LNCaP clone FGC (cell line): Measurements from ENCODE around the gene PPIL1.

ENCODE experiments used
- DNase-seq: peaks from one replicate; pipeline ENCODE4 v3.0.0-alpha.2; 2011; ENCODE audit warnings: low read depth
- H3K4me3 ChIP-seq: 2 replicates; pipeline ENCODE4 v1.5.1; 2011; ENCODE audit warnings: mild to moderate bottlenecking, low read depth, low read length, control low read depth
- TF ChIP-seq, protein P1 (sequence below): IDR thresholded peaks from 2 replicates; pipeline ENCODE4 v1.5.1; 2012; ENCODE audit warnings: mild to moderate bottlenecking; ENCODE audit not compliant: control insufficient read depth, insufficient read depth; ENCODE audit errors: extremely low read depth

Gene PPIL1

DNA sequence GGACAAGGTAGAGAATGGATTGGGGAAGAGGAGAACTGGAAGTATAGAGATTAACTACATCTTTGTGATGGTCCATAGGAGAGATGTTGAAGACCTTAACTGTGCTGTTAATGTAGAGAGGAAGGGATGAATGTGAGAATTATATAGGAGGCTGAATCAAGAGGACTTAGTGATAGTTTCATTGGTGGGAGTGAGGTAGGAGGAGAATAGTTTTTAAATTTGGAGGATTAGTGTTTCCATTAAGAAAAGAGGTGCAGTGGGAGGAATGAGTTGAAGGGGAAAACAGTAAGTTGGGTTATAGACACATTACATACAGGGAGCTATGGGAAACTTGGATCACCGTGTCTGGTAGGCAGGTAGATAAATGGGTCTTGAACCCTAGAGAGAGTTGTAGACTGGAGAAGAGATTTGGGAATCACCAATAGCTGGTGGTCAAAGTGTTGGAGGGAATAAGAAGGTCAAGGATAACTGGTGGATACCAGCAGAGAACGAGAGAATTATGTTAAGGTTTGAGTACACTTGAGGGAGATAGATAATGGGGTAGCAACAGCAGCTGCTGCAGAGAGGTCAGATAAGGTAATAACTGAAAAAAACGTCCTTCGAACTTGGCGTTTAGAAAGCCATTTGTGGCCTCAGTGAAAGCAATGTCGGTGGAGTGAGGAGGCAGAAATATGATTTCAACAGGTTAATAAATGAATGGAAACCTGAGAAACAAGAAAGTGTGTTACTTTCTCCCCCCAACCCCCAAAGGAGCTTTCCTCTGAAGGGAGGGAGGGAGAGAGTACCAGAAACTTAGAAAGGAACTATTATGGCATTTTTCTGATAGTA, 14.3 kb upstream of the PPIL1 start:
- no peak for DNase-seq
- TF ChIP-seq, protein P1, sequence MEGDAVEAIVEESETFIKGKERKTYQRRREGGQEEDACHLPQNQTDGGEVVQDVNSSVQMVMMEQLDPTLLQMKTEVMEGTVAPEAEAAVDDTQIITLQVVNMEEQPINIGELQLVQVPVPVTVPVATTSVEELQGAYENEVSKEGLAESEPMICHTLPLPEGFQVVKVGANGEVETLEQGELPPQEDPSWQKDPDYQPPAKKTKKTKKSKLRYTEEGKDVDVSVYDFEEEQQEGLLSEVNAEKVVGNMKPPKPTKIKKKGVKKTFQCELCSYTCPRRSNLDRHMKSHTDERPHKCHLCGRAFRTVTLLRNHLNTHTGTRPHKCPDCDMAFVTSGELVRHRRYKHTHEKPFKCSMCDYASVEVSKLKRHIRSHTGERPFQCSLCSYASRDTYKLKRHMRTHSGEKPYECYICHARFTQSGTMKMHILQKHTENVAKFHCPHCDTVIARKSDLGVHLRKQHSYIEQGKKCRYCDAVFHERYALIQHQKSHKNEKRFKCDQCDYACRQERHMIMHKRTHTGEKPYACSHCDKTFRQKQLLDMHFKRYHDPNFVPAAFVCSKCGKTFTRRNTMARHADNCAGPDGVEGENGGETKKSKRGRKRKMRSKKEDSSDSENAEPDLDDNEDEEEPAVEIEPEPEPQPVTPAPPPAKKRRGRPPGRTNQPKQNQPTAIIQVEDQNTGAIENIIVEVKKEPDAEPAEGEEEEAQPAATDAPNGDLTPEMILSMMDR = no peak
- no peak overlapping the region for H3K4me3 ChIP-seq

DNA sequence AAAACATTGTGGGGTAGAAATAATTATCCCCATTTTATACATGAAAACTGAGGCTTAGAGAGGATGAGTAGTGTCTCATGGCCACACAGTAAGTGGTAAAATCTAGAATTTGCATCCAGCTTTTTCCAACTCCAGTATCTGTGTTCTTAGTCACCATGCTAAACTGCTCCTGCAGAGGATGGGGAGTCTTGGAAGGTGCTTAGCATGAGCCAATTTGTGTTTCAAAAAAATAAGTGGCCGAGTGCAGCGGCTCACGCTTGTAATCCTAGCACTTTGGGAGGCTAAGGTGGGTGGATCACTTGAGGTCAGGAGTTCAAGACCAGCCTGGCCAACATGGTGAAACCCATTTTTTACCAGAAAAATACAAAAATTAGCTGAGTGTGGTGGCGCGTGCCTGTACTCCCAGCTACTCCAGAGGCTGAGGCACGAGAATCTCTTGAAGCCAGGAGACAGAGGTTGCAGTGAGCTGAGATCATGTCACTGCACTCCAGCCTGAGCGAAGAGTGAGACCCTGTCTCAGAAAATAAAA, 13.6 kb upstream of the PPIL1 start:
- TF ChIP-seq, protein P1 = no peak
- no peak for DNase-seq
- no peak overlapping the region for H3K4me3 ChIP-seq

DNA sequence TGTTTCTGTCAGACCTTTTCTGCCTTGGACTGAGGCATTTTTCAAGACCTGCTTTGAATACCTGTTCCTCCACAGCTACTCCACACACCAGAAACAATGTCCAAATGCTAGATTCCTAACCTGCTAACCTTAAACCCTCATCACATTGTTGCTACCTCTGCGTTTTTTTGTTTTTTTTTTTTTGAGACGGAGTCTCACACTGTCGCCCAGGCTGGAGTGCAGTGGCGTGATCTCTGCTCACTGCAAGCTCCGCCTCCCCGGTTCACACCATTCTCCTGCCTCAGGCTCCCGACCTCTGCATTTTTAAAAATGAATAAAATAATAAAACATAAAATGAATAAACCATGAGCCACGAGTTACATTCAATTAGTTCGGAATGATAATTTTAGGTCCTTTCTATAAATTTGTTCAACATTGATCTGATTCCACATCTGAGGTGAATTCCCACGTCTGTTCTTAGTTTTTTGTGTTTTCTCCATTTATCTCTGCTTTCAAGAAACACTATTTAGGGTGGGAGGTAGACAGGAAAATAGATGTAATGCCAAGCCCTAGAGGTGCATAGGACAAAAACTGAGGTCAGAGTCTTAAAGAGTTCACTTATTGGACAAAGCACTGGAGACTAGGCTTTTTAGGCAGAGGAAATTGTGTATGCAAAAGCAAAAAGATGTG, 12.5 kb upstream of the PPIL1 start:
- peak overlapping the region; percentile 95 for H3K4me3 ChIP-seq
- no peak for DNase-seq
- TF ChIP-seq, protein P1 = no peak

DNA sequence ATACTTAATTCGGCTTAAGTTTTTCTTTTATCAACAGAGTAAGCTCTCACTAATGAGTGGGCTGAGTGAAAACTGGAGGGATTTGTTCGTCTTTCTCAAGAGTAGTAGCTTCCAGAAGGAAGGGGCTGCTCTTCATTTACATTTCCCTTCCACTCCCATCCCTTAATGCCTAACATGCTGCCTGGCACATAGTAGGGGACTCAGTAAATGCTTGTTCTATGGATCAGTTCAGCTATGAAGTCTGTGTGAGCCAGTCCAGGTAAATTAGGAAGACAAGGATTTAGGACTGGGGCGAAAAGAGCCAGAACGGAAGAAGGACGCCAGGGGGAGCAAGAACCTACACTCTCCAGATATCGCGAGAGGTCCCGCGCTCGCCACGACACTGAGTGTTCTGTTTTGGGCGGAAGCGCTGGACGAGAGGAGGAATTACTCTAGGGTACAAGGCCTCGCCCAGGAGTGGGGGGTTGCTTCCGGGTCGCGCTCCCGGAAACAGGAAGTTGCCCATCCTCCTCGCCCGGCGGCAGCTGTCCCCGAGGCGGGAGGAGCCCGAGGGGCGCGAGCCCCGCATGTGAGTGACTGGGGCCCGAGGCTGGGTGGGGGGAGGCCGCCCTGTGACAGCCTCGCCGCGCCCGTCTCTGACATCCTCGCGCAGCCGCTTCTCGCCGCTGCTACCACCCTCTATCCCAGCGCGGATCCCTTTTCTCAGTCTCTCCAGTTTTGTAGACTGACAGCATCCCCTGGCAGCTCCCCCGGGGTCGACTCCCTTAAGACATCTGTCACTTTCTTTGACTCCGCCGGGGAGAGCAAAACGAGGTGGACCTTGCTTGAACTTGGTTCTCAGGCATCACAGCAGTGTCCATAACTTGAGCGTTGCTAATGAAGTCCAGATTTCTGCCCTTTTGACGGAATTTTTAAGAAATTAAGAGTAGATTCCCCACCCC, 11.1 kb upstream of the PPIL1 start, which contains the start of gene C6orf89:
Gene C6orf89, plus strand, starts transcription at position 492 of the 941 bp plus-strand sequence. CDS start 13,493 bp downstream, outside the sequence.
- TF ChIP-seq, protein P1 = peak; percentile 86
- peak; percentile 91 for DNase-seq
- H3K4me3 ChIP-seq = peak within 1 kb of the TSS; percentile 95

DNA sequence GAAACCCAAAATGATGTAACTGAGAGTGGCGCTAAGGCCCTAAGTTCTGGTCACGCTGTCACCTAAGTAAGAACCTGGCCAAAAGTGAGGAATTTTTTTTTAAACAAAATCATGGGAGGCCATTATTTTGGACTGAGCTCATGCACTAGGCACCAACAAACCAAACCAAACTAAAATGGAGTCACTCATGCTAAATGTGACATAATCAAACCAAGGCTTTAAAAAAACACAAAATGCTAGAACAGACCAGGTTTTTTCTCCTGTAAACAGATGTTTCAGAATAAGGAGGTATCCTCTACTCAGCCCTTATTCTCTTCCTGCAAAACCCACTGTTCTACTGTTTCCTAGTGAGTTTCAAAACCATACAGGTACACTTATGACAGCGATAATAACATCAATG, 10.0 kb upstream of the PPIL1 start:
- TF ChIP-seq, protein P1 = no peak
- DNase-seq = no peak
- H3K4me3 ChIP-seq = no peak overlapping the region

DNA sequence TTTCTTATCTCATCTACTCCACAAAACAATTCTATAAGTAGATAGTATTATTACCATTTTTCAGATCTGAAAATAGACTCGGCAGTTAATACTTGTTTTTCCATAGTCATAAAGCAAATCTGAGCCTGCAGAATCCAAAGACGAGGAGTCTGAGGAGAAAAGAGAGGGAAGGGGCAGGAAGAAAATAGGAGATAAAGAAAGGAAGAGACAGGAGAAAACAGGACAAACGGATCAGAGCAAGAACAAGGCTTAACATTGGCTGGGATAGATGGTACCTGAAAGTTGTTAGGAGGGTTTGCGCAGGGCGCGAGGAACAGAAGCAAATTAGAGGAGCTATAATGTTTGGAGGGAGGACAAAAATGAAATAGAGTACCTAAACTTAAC, 639 bp upstream of the PPIL1 start:
- no peak for DNase-seq
- TF ChIP-seq, protein P1 = no peak

More for the DNA sequence above, 639 bp upstream of the PPIL1 start:
- peak overlapping the region; percentile 90 for H3K4me3 ChIP-seq
